OCI-LY3 (cell line): Measurements from ENCODE around the gene PMF1.

Source experiments
- EZH2phosphoT487 ChIP-seq: fragments of 200-600 bp; shearing (Covaris generic); IDR thresholded peaks from 2 replicates; pipeline ENCODE4 v1.6.1; 2018; ENCODE audit warnings: antibody characterized with exemption, mixed run types, low read depth
- TF ChIP-seq, protein P1 (sequence below): fragments of 200-600, 300-600 bp; sonication (generic); IDR thresholded peaks from 2 replicates; pipeline ENCODE4 v1.5.1; 2014; ENCODE audit warnings: antibody characterized with exemption, low read length, low read depth

DNA sequence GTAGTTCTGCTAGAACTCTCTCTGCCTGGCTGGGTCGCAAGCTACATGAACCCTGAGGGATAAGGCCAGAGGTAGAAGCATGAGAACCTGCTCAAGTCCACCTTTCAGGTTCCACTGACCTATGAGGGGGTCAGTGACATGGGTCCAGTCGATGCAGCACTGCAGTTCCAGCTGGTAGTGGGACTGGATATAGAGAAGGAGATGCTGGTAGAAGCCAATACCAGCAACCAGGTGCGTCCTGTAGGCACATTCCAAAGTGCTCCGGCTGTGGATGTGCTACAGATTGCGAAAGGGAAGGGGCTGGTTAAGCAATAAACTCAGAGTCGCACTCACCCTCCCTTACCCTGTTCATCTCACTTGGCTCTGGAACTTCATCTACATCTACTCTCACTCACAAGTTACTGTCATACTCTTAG, 64.2 kb downstream of the PMF1 start:
- TF ChIP-seq, protein P1, sequence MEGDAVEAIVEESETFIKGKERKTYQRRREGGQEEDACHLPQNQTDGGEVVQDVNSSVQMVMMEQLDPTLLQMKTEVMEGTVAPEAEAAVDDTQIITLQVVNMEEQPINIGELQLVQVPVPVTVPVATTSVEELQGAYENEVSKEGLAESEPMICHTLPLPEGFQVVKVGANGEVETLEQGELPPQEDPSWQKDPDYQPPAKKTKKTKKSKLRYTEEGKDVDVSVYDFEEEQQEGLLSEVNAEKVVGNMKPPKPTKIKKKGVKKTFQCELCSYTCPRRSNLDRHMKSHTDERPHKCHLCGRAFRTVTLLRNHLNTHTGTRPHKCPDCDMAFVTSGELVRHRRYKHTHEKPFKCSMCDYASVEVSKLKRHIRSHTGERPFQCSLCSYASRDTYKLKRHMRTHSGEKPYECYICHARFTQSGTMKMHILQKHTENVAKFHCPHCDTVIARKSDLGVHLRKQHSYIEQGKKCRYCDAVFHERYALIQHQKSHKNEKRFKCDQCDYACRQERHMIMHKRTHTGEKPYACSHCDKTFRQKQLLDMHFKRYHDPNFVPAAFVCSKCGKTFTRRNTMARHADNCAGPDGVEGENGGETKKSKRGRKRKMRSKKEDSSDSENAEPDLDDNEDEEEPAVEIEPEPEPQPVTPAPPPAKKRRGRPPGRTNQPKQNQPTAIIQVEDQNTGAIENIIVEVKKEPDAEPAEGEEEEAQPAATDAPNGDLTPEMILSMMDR: no peak
- TF ChIP-seq EZH2phosphoT487: no peak
